ENCODE data around the gene CACNG6.

Gene CACNG6

GRCh38 chr19:53957448-53958167, 33.8 kb upstream of the CACNG6 start:
- peaks cover 47% of the 10 kb centered on the region for H3K27me3 ChIP-seq (ENCODE audit: control insufficient read depth, insufficient read depth, low read length)

DNA sequence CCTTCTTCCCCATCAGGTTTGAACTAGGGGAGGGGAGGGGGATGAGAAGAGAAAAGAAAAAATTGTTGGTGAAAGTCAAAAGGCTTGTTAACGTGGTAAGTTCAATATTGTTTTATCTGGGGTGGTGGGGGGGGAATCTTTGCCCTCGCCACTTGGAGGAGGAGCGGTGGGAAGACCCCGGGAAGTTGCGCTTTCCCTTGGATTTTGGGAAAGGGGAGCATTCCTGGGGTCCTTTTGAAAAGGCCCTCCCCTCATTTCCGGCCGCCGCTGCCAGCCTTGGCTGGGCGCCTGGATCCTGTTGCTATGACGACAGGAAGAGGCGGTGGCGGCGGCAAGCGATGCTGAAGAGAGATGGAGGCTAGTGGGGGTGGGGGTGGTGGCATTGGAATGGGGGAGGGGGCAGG, 33.3 kb upstream of the CACNG6 start:
- H3K4me3 ChIP-seq (ENCODE audit: low read length) = no peak overlapping the region
- no peaks in the 10 kb centered on the region for H3K4me1 ChIP-seq (ENCODE audit: control insufficient read depth, insufficient read depth, low read length)
- no peak overlapping the region for H3K9ac ChIP-seq (ENCODE audit: low read length)
- no peaks in the 10 kb centered on the region for H3K36me3 ChIP-seq (ENCODE audit: control insufficient read depth, insufficient read depth, low read length)
- peaks cover 48% of the 10 kb centered on the region for H3K27me3 ChIP-seq (ENCODE audit: control insufficient read depth, insufficient read depth, low read length)
- no peaks in the 10 kb centered on the region for H3K9me3 ChIP-seq (ENCODE audit: control insufficient read depth, low read length)

More at GRCh38 chr19:53957448-53958167, 33.8 kb upstream of the CACNG6 start:
- no peaks in the 10 kb centered on the region for H3K36me3 ChIP-seq (ENCODE audit: control insufficient read depth, insufficient read depth, low read length)
- H3K9me3 ChIP-seq (ENCODE audit: control insufficient read depth, low read length) = no peaks in the 10 kb centered on the region
- no peak overlapping the region for H3K9ac ChIP-seq (ENCODE audit: low read length)
- H3K4me1 ChIP-seq (ENCODE audit: control insufficient read depth, insufficient read depth, low read length) = no peaks in the 10 kb centered on the region
- H3K4me3 ChIP-seq (ENCODE audit: low read length) = no peak overlapping the region

- no peak overlapping the region for H3K4me3 ChIP-seq (ENCODE audit: low read length)
- no peak overlapping the region for H3K9ac ChIP-seq (ENCODE audit: low read length)
- no peaks in the 10 kb centered on the region for H3K36me3 ChIP-seq (ENCODE audit: control insufficient read depth, insufficient read depth, low read length)
- no peaks in the 10 kb centered on the region for H3K4me1 ChIP-seq (ENCODE audit: control insufficient read depth, insufficient read depth, low read length)
- peaks cover 55% of the 10 kb centered on the region for H3K27me3 ChIP-seq (ENCODE audit: control insufficient read depth, insufficient read depth, low read length)
- no peaks in the 10 kb centered on the region for H3K9me3 ChIP-seq (ENCODE audit: control insufficient read depth, low read length)
Observed at GRCh38 chr19:53958823-53959757, 32.3 kb upstream of the CACNG6 start.

GRCh38 chr19:53960187-53960586, 31.2 kb upstream of the CACNG6 start:
- peaks cover 66% of the 10 kb centered on the region for H3K27me3 ChIP-seq (ENCODE audit: control insufficient read depth, insufficient read depth, low read length)
- H3K4me1 ChIP-seq (ENCODE audit: control insufficient read depth, insufficient read depth, low read length) = no peaks in the 10 kb centered on the region
- H3K4me3 ChIP-seq (ENCODE audit: low read length) = no peak overlapping the region
- no peaks in the 10 kb centered on the region for H3K36me3 ChIP-seq (ENCODE audit: control insufficient read depth, insufficient read depth, low read length)
- no peaks in the 10 kb centered on the region for H3K9me3 ChIP-seq (ENCODE audit: control insufficient read depth, low read length)
- H3K9ac ChIP-seq (ENCODE audit: low read length) = no peak overlapping the region

DNA sequence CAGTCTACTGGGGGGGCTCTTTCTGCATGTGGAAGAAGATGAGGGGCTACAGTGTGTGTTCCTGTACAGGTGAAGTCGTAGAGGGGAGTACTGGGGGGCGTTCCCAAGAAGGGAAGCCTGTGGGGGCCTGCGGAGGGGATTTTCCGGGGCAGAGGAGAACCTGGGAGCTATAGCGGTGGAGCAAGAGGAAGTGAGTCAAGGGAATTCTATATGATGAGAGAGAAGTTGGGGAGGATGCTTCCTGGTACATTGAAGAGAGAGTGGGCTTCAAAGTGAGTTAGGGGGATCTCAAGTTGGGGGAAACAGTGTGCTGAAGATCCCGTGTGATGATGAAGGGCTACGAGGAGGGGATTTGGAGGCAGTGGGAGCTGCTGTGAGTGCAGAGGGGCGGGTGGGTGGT, 30.6 kb upstream of the CACNG6 start:
- Histone ChIP-seq H3K9me3 (ENCODE audit: control insufficient read depth, low read length) (no peaks in the 10 kb centered on the region), H3K4me1 (ENCODE audit: control insufficient read depth, insufficient read depth, low read length) (no peaks in the 10 kb centered on the region), H3K36me3 (ENCODE audit: control insufficient read depth, insufficient read depth, low read length) (no peaks in the 10 kb centered on the region), H3K27me3 (ENCODE audit: control insufficient read depth, insufficient read depth, low read length) (peaks cover 68% of the 10 kb centered on the region), H3K4me3 (ENCODE audit: low read length) (no peak overlapping the region), H3K9ac (ENCODE audit: low read length) (no peak overlapping the region)

GRCh38 chr19:53961523-53962356, 29.7 kb upstream of the CACNG6 start:
- H3K27me3 ChIP-seq (ENCODE audit: control insufficient read depth, insufficient read depth, low read length) = peaks cover 67% of the 10 kb centered on the region
- no peak overlapping the region for H3K4me3 ChIP-seq (ENCODE audit: low read length)
- no peak overlapping the region for H3K9ac ChIP-seq (ENCODE audit: low read length)
- H3K36me3 ChIP-seq (ENCODE audit: control insufficient read depth, insufficient read depth, low read length) = no peaks in the 10 kb centered on the region
- no peaks in the 10 kb centered on the region for H3K4me1 ChIP-seq (ENCODE audit: control insufficient read depth, insufficient read depth, low read length)
- no peaks in the 10 kb centered on the region for H3K9me3 ChIP-seq (ENCODE audit: control insufficient read depth, low read length)

DNA sequence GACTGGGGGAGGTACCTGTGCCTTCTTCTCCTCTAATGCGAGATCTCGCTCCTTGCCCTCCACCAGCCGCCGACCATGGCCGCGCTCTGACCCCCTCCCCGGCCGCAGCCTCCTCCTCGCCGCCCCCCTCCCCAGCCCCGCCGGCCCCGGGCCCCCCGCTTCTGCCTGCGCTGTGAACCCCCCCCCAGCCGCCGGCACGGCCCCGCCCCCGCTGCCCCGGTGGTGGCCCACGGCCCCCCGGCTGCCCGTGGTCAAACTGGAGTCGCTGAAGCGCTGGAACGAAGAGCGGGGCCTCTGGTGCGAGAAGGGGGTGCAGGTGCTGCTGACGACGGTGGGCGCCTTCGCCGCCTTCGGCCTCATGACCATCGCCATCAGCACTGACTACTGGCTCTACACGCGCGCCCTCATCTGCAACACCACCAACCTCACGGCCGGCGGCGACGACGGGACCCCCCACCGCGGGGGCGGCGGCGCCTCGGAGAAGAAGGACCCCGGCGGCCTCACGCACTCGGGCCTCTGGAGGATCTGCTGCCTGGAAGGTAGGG, 28.5 kb upstream of the CACNG6 start, which contains the start of gene CACNG8:
Gene CACNG8 (plus strand): TSS at position 51 of the 545 bp plus-strand sequence.
- H3K4me3 ChIP-seq (ENCODE audit: low read length) = no peak within 1 kb of the TSS
- no peaks in the 10 kb centered on the region for H3K36me3 ChIP-seq (ENCODE audit: control insufficient read depth, insufficient read depth, low read length)
- H3K9ac ChIP-seq (ENCODE audit: low read length) = no peak within 1 kb of the TSS
- H3K4me1 ChIP-seq (ENCODE audit: control insufficient read depth, insufficient read depth, low read length) = no peaks in the 10 kb centered on the region
- H3K9me3 ChIP-seq (ENCODE audit: control insufficient read depth, low read length) = no peaks in the 10 kb centered on the region
- peaks cover 55% of the 10 kb centered on the region for H3K27me3 ChIP-seq (ENCODE audit: control insufficient read depth, insufficient read depth, low read length)

DNA sequence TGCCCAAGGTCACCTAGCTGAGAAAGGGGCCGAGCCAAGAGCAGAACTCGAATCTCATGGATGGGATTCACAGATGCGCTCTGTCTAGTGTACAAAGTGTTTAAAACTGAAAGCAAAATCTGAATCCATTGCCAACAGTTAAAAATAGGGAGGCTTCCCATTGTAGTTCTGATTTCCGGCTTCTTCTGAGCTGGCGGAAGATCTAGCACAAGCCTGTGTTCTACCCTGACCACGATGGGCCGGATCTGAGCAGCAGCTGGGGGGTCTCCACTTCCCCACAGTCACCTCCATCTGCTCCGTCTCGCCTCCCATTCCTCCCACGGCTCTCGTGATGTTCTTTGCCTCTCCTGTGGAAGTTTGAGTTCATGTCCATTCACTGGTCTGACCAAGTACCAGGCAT, 26.3 kb upstream of the CACNG6 start:
- Histone ChIP-seq H3K4me3 (ENCODE audit: low read length) (no peak overlapping the region), H3K9me3 (ENCODE audit: control insufficient read depth, low read length) (no peaks in the 10 kb centered on the region)

GRCh38 chr19:53966931-53967330, 24.5 kb upstream of the CACNG6 start:
- H3K9ac ChIP-seq (ENCODE audit: low read length) = no peak overlapping the region
- no peaks in the 10 kb centered on the region for H3K9me3 ChIP-seq (ENCODE audit: control insufficient read depth, low read length)
- no peaks in the 10 kb centered on the region for H3K36me3 ChIP-seq (ENCODE audit: control insufficient read depth, insufficient read depth, low read length)
- no peak overlapping the region for H3K4me3 ChIP-seq (ENCODE audit: low read length)
- H3K4me1 ChIP-seq (ENCODE audit: control insufficient read depth, insufficient read depth, low read length) = no peaks in the 10 kb centered on the region
- peaks cover 22% of the 10 kb centered on the region for H3K27me3 ChIP-seq (ENCODE audit: control insufficient read depth, insufficient read depth, low read length)

More for the DNA sequence above, 26.3 kb upstream of the CACNG6 start:
- Histone ChIP-seq H3K4me1 (ENCODE audit: control insufficient read depth, insufficient read depth, low read length) (no peaks in the 10 kb centered on the region), H3K27me3 (ENCODE audit: control insufficient read depth, insufficient read depth, low read length) (peaks cover 39% of the 10 kb centered on the region), H3K36me3 (ENCODE audit: control insufficient read depth, insufficient read depth, low read length) (no peaks in the 10 kb centered on the region), H3K9ac (ENCODE audit: low read length) (no peak overlapping the region)

DNA sequence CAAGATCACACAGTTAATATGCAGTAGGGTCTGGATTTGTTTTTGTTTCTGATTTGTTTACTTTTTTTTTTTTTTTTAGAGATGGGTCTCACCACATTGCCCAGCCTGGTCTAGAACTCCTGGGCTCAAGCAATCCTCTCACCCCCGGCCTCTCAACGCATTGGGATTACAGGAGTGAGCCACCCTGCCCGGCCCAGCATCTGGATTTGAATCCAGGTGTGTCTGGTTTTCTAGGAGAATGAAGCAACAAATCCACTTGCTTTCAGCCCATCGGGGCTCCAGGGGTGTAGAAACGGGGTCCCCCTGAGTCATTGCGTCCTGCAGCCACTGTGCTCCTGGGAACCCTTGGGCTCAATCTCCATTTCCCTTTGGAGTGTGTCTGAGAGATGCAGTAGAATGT, 22.1 kb upstream of the CACNG6 start:
- Histone ChIP-seq H3K4me3 (ENCODE audit: low read length) (no peak overlapping the region), H3K9ac (ENCODE audit: low read length) (no peak overlapping the region), H3K27me3 (ENCODE audit: control insufficient read depth, insufficient read depth, low read length) (peaks cover 10% of the 10 kb centered on the region), H3K36me3 (ENCODE audit: control insufficient read depth, insufficient read depth, low read length) (no peaks in the 10 kb centered on the region), H3K9me3 (ENCODE audit: control insufficient read depth, low read length) (no peaks in the 10 kb centered on the region), H3K4me1 (ENCODE audit: control insufficient read depth, insufficient read depth, low read length) (no peaks in the 10 kb centered on the region)

DNA sequence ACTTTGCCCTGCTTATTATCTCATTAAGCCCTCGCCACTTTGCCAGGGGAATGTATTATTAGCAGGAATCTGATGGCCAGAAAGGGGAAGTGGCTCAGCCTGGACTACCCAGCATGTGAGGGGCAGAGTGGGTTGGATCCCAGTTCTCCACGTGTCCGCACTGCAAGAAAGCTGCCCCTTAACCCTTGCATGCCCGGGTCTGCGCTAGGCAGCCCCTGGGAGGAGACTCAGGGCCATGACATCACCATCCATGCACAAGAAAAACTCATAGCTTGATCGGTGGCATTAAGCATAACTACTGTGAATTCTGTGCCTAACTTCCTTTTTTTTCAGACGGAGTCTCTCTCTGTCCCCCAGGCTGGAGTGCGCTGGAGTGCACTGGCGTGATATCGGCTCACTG, 19.8 kb upstream of the CACNG6 start:
- Histone ChIP-seq H3K9me3 (ENCODE audit: control insufficient read depth, low read length) (no peaks in the 10 kb centered on the region), H3K9ac (ENCODE audit: low read length) (no peak overlapping the region), H3K4me3 (ENCODE audit: low read length) (no peak overlapping the region)

More for the DNA sequence above, 19.8 kb upstream of the CACNG6 start:
- Histone ChIP-seq H3K27me3 (ENCODE audit: control insufficient read depth, insufficient read depth, low read length) (no peaks in the 10 kb centered on the region), H3K4me1 (ENCODE audit: control insufficient read depth, insufficient read depth, low read length) (no peaks in the 10 kb centered on the region), H3K36me3 (ENCODE audit: control insufficient read depth, insufficient read depth, low read length) (no peaks in the 10 kb centered on the region)
